HL-60/S4 treated with phorbol 12-myristate 13-acetate at 8.2 ng/mL for 4 days and 3 days (cell line): ENCODE data around the gene CHRM4.

Experiments
- in situ Hi-C: fragments of 300-500 bp; cut with MboI; formaldehyde crosslinking; loops from 2 replicates; pipeline ENCODE4 v1.15.0; 2022; ENCODE audit warnings: low sequenced_read_pairs

The CHRM4 gene

DNA sequence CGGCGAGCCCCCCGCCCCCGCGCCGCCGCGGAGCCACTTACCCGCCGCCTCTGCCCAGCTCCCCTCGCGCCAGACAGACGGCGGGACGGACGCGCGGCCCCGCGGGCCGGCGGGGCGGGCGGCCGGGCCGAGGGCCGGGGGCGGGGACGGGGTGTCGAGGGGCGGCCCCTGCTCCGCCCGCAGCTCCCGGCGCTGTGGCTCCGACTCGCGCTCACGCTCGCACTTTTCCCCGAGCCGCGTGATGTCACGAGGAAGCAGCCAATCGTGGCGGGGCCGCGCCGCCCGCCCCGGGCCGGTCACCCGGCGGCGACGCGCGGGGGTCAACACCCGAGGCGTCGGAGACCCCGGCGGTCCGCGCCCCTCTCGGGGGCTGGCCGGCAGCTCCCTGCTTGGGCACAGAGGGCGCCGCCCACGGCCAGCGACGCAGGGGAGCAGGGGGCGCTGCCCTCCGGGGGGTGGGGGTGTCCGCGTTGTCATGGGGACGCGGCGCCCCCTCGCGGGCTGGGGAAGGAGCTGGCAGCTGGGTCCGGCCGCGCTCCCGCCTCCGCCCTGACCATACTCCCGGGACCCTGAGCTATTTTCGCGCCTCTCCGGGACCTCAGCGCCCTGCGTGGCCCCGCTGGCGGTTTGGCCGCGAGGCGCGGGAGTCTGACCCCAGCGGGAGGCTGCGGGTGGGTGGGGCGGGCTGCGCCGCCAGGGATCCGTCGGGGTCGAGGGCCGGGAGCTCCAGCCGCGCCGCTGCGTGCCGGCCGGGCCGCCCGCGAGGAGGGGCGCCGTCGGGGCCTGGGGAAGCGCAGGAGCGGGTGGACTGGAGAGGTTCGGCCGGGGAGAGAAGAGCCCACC is at the start of gene CHRM4:
Gene CHRM4, minus strand, starts transcription at position 199 of the 843 bp plus-strand sequence. CDS start 5,219 bp downstream, outside the sequence.
- in situ Hi-C loops, result no loop called here

DNA sequence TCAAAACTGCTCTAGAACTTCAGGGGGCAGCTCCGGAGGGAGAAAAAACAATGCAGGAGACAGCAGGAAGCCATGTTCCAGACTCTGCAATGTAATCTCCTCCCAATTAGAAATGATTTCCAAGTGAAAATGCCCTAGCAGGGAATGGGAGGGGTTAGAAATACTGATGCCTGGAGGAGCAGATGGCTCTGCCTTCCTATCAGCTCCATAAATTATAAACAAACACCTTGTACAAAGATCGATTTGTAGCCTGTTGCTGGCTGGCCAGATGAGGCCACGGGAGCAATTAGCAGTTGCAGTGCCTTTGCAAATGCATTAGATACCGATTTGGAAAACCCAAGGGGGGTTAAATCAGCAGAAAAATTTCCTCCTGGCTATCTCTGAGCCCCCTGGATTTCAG is 46.6 kb upstream of the CHRM4 start:
- in situ Hi-C loops, result no loop called here

DNA sequence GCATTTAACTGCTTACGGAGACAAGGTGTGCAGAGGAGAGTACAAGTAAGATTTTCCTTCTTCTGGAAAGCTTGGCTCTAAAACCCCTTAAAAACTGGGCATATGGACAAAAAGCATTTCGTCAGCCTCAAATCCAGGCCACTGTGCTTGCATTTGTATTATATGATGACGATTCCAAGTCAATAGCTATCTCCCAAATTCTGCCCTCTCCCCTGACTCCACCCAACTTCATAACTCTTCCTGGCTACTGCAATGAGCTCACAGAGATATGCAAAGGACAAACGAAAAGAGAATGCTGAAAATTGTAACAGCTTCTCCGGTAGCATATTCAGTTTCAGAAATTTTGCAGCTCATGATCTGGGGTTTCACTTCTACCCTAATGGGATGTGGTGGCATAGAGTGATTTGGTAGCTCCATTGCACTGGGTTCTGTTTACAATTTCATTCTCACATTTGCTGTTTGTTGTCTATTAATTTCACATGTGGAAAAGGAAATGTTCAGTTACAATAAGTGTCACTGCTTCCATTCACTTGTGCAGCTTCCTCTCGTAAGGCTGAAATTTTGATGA is 45.6 kb upstream of the CHRM4 start:
- in situ Hi-C loops, result no loop called here

DNA sequence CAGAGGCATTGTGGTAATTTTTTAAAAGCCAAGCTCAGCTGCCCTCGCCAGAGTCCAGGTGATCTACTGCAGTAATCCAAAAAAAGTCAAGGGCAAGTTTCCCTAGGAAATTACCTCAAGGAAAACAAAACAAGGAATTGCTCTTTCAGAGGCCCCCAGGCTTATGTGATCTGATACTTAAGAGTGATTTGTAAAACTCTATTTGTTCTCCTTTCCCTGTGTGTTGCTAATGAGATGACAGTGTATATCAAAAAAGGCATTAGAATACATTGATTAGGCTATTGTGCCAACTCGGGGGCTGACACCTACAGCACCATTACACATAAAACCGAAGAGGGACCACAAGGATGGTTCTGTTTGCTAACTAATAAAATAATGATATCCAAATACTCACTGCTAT is 44.5 kb upstream of the CHRM4 start:
- in situ Hi-C loops, result no loop called here

DNA sequence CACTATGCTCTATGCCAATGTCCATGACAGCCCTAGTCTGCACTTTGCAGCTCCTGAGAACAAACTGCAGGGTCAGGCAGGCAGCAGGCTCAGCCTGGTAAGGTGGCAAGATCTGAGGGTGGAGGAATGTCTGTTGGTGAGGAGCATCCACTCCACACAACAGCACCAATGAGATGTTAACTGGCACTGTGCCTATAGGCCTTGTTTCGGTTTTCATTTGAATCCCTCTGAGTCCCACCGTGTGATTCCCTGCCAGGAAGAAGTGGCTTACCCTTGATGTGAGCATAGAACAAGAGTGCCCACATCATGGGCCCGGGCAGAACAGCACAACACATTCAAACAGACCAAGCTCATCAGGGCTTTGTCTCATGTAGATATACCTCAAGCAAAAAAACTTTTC is 44.1 kb upstream of the CHRM4 start:
- in situ Hi-C loops, result no loop called here

DNA sequence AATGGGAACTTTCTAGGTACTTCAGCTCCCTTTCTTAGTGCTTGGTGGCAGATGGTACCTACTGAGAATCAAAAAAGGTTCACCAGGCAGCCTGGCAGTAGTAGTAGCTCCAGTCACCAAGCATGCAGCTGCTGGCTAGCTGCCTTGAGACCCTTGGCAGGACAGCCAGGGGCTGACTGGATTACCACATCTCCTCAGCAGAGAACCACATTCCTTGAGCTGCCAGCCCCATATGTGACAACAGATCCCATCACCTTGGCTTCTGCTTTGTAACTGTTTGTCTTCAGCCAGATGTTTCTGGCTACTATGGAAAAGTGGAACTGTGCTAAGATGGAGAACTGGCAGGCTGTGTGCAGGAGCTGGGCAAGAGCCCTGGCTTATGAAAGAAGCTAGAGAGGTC is 39.6 kb upstream of the CHRM4 start:
- in situ Hi-C loops, result no loop called here

DNA sequence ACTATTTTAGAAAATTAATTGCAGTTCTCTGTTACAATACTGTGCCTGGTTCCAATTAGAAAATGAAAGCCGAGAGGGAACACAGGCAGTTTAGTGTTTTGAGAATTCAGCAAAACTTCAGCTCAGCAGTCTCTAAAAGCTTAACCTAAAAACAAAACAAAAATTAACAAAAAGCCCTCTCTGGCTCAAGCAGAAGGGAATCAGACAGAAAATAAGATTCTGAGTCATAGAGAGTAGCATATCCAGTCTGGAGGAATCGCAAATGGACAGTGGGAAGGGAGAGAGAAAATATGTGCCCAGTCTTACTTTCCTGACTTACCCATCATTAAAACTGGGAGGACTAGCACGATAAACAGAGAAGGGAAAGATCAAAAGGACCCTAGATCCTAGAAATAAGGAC is 38.1 kb upstream of the CHRM4 start:
- in situ Hi-C loops, result no loop called here

DNA sequence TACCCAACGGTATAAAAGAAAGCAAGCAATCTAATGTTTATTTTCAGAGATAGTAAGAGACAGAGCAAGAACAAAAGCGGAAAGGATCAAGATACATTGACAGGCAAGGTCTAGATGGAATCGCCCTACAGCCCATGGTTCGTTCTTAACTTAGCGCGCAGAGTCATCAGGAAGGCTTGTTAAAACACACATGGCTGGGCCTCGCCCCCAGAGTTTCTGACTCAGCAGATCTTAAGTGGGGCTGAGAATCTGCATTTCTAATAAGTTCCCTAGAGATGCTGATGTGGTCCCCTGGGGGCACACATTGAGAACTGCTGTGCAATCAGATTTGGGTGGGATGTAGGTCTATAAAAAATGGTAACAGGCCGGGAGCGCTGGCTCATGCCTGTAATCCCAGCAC is 35.8 kb upstream of the CHRM4 start:
- in situ Hi-C loops, result no loop called here

DNA sequence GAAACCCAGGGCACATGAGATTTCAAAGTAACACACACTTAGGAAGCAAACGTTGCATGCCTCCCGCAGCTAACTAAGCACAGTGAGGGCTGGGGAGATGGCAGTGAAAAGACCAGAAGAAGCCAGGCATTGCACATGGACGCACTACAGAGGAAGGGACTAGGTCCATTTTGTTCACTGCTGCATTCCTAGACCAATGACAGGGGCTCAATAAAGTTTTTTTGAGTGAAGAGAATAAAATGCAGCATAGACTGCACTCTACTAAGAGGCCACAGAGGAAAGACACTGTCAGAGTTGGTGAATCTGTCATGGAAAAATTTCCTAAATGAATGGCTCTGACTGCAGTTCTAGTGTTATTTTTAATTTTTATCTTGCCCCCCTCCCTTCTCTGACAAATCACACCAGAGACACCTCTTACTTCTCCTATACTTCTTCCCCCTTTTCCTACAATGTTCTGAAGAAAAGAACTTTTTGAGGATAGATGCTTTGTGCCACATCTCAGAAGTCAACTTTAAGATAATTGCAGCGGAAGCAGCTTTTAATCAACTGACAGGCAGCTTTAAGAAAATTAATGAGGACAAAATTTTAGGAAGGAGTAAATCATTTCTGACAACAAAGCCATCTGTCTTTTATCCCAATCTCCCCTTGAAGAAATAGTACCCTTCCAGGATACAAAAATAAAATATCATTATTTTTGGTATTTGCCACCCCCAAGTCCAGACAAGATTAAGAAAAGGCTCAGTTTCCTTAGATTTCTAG is 34.8 kb upstream of the CHRM4 start:
- in situ Hi-C loops, result no loop called here

DNA sequence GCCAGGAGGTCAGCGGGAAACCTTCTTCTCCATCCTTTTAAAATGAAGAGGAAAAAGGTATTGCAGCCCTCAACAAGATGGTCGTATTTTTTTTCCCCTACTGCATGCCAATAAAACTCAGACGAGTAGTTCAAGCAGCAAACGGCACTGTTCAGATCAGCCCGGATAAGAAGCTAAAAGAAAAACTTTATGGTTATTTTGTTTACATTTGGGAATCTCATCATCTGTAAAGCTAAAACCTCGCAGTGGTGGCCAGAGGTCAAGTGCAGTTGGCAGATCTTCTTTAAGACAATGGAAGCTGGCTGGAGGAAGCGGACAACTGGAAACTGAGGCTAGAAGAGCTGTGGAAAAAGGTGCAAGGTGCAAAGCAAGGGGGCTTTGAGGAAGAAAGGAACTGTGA is 31.0 kb upstream of the CHRM4 start:
- in situ Hi-C loops, result no loop called here

DNA sequence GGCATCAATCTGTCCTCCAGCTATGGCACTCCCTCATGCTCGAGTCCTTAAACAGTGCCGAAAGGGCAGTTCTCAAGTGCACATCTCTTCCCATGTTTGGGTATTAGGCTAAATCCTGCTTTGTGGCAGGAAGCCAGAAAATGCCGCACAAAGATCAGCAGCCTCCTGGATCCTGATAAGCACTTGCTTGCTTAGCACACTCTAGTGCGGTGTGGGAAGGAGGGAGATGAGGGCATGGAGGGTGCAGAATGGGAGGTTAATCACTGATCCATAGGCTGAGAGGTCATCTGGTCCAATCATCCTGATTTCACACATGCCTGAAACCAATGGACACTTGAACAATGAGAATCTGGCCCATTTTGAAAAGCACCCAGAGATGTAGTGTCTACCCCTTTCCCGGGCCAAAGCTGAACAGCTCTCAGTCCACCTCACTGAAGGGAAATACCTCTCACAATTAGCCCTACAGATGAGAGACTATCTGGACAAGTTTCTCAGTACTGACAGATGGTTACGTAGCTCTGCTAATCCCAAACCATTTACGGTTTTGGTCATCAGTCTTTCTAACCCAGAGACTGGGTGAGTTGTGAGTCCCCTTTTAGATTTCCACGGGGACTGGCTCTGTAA is 29.8 kb upstream of the CHRM4 start:
- in situ Hi-C loops, result no loop called here

DNA sequence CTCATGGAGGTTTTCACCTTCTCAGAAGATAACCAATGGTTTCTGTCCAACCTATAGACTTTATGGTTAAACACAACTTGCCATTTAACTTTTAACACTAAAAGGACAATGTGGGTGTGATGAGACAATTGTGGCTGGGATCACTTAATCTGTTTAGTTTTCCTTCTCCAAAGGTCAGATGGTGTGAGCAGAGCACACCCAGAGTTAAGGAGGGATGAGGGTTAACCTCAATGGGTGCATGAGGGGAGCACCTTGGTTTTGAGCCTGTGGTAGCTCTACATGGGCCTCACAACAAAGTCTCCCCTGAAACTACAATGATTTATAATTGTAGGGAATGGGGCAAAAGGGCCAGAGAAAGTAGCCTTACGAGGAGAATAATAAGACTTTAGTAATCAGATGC is 28.9 kb upstream of the CHRM4 start:
- in situ Hi-C loops, result no loop called here

DNA sequence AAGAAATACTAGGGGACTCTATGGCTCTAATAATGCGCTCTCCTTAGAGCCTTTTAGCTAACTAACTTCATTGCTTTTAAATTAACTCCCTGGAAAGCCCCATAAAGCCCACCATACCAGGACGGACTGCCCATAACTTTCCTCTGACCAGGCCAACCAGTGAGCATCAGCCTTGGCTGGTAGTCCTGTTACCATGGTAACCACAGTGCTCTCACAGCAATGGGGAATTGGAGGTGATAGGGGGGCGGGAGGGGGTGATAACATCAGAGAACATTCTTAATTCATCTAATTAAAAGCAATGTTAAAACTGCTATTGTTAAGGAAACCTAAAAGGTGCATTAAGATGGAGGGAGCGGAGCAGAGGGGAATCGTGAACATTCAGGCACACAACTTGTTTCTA is 27.2 kb upstream of the CHRM4 start:
- in situ Hi-C loops, result no loop called here

DNA sequence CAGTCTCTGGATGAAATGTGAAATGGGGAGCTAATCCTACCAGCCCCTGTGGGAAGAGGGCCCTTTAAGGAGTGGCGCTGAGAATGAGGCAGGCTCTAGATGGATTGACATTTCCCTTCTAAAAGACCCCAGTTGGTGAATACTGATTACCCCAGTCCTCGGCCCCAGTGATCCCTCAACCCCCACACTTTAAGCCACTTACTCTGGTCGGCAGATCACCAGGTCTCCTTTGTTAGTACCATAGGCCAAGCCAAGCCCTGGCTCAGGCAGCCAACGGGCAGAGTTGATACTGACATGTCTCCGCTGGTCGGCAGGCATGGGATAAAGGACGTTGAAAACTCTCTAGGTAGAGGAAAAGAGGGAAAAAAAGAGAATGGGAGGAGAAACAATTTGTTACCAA is 26.1 kb upstream of the CHRM4 start:
- in situ Hi-C loops, result no loop called here

DNA sequence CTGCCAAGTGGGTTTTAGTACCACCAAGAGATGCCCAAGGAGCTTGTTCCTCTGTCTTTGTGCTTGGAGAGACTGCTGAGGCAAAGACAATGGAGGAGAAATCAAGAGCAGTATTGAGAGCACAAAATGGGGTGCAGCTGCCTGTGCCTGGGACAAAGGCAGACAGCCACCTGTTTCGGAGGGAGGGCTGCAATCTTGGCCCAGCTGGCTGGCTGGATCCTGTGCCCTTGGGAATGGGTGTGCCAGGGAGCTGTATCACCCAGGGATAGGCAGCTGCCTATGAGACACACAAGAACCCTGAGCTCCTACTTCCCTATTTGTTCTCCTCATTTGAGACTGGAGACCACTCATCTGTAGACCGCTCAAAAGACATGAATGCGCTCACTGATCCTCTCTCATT is 23.3 kb upstream of the CHRM4 start:
- in situ Hi-C loops, result no loop called here

DNA sequence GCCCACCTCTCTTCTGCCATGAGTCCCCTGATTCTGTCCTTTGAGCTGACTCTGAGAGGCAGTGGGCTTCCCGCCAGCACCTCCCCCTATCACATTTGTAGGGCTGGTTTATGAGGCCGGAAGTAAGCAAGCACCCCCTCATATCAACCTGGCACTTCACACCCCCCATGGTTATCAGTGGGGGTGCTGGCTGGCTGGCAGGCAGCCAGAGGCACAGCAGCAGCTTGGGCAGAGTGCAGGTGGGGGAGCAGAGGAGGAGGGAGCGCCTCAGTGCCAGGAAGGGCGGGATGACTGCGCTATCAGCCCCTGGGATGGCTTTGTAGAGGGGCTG is 22.9 kb upstream of the CHRM4 start:
- in situ Hi-C loops, result no loop called here

DNA sequence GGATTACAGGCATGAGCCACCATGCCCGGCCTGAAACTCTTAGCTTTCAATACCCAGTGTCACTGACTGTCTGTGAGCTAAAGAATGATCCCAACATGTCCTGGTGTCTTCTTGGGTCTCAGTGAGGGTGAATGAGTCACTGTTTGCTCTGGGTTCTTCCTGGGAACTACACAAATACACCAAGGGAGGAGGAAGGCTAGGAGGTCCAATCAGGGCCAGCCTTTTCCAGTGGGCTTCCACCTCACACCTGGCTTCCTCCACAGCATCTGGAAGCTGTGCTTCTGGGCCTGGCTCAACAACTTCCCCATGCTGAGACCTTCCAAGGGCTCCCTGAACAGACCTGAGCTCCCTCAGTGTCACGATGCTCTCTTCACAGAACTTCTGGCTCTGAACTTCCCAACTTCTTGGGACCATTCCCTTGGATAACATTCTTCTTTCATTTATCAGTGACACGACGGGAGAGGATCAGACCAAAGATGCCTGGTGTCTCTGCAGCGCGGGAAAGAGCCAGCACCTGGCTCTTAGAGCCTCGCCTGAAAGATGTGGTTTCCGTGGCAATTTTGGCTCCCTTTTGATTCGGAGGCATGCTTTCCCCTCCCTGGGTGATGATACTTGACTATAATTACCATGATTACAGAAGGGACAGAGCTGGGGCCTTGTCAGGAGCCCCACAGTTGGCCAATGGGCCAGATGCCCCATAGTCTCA is 22.3 kb upstream of the CHRM4 start:
- in situ Hi-C loops, result no loop called here

DNA sequence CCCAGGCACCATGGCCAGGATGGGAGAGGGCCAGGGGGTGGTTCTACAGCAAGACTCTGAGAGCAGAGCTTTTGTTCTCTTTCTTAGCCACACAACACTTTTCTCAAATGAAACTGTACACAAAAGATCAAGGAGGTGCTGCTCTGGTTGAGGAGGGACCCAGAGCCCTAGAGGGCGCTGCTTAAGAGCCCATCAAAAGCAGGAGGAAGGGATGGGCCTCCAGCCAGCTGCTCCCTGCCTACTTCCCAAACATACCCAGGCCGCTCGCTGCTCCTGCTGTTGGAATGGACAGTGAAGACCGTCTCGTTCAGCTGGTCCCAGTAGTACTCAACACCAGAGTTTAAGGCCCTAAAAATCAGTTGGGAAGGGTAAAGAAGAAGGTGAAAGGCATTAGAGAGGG is 18.4 kb upstream of the CHRM4 start:
- in situ Hi-C loops, result no loop called here

DNA sequence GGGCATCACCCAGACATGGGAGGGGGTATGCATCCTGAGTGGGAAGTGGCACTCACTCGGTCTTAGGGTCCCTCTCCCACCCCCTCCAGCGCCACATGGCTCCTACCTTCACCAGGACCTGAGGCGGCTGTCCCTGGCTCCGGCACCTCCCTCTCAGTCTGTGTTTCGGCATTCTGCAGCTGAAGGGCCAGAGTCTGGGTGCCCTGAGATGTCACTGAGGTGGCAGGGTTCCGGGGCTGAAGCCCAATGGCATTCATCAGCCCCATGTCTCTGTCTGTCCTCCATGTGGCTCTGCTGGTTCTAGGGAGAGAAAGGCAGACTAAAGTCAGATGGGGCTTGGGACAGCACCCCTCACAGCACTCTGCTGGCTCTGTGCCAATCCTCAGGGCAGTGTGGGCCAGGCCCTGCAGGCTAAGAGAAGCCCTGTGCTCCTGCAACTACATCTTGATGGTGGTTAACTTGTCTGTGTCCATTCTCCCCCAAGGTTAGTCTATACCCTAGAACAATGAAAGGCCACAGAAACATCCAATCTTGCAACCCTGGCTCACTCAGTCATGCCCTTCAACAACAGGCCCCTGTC is 16.9 kb upstream of the CHRM4 start:
- in situ Hi-C loops, result no loop called here

DNA sequence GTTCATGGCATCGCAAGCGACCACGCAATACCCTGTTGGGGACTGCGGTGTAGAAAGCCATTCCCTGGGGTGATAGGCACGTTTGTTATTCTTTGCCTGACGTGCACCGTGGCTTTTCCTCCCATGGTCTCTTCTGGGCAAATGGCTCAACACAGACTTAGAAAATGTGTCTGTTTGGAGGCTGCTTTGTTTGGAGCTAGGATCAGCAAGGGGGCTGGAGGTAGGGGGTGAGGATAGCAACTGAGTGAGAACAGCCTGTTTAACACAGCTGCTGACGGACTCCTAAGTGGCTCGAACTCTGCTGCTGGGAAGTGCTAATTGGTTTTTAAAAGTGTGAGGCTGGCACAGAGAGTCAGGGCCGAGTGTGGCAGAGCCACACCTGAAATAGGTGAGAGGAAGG is 16.1 kb upstream of the CHRM4 start:
- in situ Hi-C loops, result no loop called here
